ENCODE data around the gene PRAMEF20. TPM values are rescaled to one million over a fixed set of nuclear protein-coding genes. Genes with fewer than 3 reads are reported as not detected.
"Not testable (repeated sequence)": the region's sequence is repeated elsewhere in the genome, so short reads cannot be mapped to it uniquely, and the experiment has no call there.

The PRAMEF20 gene
- total RNA-seq = not detected in 2 replicates

- H3K9me3 Mint-ChIP-seq; H3K4me1 Mint-ChIP-seq; H3K27me3 Mint-ChIP-seq; DNase-seq; H3K36me3 Mint-ChIP-seq (ENCODE audit: low read depth); H3K4me3 Mint-ChIP-seq; H3K27ac Mint-ChIP-seq; intact Hi-C loops (cut with micrococcal nuclease): not testable (repeated sequence)
Observed at GRCh38 chr1:13410150-13410549, at the start of gene PRAMEF20. TSS of gene PRAMEF20 (plus strand) at chr1:13410450. CDS start at chr1:13416355, 5,905 bp downstream.

DNA sequence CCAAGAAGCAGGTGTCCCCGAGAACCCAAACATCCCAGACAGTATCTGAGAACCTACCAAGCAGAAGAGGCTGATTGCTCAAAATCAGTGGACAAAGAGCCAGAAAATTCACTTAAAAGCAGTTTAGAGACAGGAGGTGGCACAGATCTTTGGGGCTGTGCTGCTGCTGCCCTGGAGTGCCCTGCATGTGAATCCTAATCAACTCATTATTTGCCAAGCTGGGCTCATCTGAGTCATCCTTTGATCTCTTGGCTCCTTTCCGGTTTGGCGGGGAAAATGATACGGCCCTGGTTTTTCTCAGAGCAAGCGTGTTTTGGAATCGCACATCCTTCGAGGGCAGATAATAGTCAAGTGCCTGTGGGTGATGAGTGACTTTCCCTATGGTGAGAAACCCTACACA lies 47.9 kb upstream of the PRAMEF20 start:
- DNase-seq; H3K36me3 Mint-ChIP-seq (ENCODE audit: low read depth); H3K9me3 Mint-ChIP-seq; H3K27me3 Mint-ChIP-seq; H3K27ac Mint-ChIP-seq; H3K4me1 Mint-ChIP-seq; H3K4me3 Mint-ChIP-seq; intact Hi-C loops (cut with micrococcal nuclease): not testable (repeated sequence)

GRCh38 chr1:13364928-13365327 lies 45.3 kb upstream of the PRAMEF20 start:
- H3K4me1 Mint-ChIP-seq; H3K4me3 Mint-ChIP-seq; DNase-seq; H3K9me3 Mint-ChIP-seq; intact Hi-C loops (cut with micrococcal nuclease); H3K36me3 Mint-ChIP-seq (ENCODE audit: low read depth); H3K27ac Mint-ChIP-seq; H3K27me3 Mint-ChIP-seq: not testable (repeated sequence)

DNA sequence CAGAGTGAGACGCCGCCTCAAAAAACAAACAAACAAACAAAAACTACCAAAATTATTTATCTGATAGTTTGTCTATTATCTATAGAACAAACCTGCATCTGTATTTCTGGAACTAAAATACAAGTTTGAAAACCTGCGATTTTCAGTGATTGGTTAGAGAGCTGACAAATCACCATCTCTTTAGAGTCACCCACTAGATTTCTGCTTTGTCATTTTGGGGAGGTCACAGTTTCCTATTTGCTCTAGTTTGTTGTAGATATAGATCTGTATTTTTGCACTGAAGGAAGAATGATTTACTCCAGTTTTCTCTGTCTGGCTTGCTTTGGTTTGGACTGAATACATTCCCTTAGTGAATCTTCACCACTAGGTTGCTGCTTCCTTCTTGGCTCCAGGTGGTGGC lies 43.7 kb upstream of the PRAMEF20 start:
- H3K4me1 Mint-ChIP-seq; H3K4me3 Mint-ChIP-seq; DNase-seq; H3K27ac Mint-ChIP-seq; H3K9me3 Mint-ChIP-seq; H3K36me3 Mint-ChIP-seq (ENCODE audit: low read depth); H3K27me3 Mint-ChIP-seq; intact Hi-C loops (cut with micrococcal nuclease): not testable (repeated sequence)

DNA sequence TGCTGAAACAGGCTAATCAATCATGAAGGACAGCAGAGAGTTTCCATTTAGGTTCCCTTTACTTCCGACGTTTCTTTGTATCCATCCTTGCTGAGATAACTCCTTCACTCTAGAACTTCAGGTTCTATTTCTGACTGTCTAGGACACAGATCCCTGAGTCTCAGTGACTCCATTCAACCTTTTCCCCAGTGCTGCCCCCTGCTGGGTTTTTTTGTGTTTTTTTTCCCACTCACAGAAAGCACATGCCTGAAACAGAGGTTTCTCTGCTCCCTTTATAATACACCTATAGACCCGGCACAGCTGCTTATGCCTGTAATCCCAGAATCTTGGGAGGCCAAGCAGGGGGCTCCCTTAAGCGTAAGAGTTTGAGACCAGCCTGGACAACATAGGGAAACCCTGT lies 41.7 kb upstream of the PRAMEF20 start:
- H3K27ac Mint-ChIP-seq; H3K36me3 Mint-ChIP-seq (ENCODE audit: low read depth); H3K4me3 Mint-ChIP-seq; H3K4me1 Mint-ChIP-seq; intact Hi-C loops (cut with micrococcal nuclease); H3K9me3 Mint-ChIP-seq; H3K27me3 Mint-ChIP-seq: not testable (repeated sequence)
- DNase-seq = peak; percentile 64

- H3K4me1 Mint-ChIP-seq; intact Hi-C loops (cut with micrococcal nuclease); H3K4me3 Mint-ChIP-seq; DNase-seq; H3K36me3 Mint-ChIP-seq (ENCODE audit: low read depth); H3K27me3 Mint-ChIP-seq; H3K27ac Mint-ChIP-seq; H3K9me3 Mint-ChIP-seq: not testable (repeated sequence)
Observed at GRCh38 chr1:13378983-13379382, 31.3 kb upstream of the PRAMEF20 start.

GRCh38 chr1:13380380-13380779 lies 29.9 kb upstream of the PRAMEF20 start:
- H3K9me3 Mint-ChIP-seq; H3K4me3 Mint-ChIP-seq; H3K27ac Mint-ChIP-seq; H3K36me3 Mint-ChIP-seq (ENCODE audit: low read depth); H3K27me3 Mint-ChIP-seq; H3K4me1 Mint-ChIP-seq; DNase-seq; intact Hi-C loops (cut with micrococcal nuclease): not testable (repeated sequence)

DNA sequence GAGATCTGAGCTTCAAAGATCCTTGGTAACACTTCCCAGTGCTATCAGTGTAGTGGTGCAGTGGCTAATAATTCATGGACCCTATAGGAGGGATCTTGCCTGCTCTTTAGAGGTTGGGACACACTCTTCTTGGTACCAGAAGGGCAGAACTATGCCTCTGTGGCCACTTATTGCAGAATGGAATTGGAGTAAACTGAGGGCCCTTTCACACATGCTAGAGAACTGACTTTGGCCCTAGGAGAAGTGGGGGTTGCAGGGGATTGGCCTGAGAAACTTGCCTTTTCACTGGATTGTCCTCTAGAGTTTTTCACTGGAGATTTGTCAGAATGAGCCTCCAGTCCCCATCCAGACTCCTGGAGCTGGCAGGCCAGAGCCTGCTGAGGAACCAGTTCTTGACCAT lies 20.9 kb upstream of the PRAMEF20 start, which contains the start of gene PRAMEF17:
PRAMEF17 (plus strand) TSS at position 301 of the 400 bp plus-strand sequence; CDS start at position 327, 26 bp downstream.
- H3K27me3 Mint-ChIP-seq; H3K27ac Mint-ChIP-seq; H3K4me3 Mint-ChIP-seq; DNase-seq; H3K9me3 Mint-ChIP-seq; H3K4me1 Mint-ChIP-seq; intact Hi-C loops (cut with micrococcal nuclease); H3K36me3 Mint-ChIP-seq (ENCODE audit: low read depth): not testable (repeated sequence)

DNA sequence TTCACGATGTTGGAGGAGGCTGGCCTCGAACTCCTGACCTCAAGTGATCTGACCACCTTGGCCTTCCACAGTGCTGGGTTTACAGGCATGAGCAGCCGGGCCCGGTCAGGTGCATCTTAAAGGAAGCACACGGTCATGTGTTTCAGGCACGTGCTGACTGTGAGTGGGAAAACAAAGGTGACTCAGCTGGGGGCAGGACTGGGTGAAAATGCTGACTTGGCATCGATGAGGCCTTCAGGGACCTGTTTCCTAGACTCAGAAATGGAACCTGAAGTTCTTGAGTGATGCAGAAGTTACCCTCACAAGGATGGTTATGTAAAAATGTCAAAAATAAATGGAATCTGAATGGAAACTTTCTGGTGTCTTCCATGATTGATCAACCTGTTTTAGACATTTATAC lies 17.2 kb upstream of the PRAMEF20 start:
- H3K4me1 Mint-ChIP-seq; H3K27me3 Mint-ChIP-seq; H3K36me3 Mint-ChIP-seq (ENCODE audit: low read depth); H3K9me3 Mint-ChIP-seq; intact Hi-C loops (cut with micrococcal nuclease); H3K4me3 Mint-ChIP-seq; H3K27ac Mint-ChIP-seq; DNase-seq: not testable (repeated sequence)

DNA sequence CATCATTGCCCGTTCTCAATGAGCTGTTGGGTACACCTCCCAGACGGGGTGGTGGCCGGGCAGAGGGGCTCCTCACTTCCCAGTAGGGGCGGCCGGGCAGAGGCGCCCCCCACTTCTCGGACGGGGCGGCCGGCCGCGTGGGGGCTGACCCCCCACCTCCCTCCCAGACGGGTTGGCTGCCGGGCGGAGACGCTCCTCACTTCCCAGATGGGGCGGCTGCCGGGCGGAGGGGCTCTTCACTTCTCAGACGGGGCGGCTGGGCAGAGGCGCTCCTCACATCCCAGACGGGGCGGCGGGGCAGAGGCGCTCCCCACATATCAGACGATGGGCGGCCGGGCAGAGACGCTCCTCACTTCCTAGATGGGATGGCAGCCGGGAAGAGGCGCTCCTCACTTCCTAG lies 15.5 kb upstream of the PRAMEF20 start:
- H3K27ac Mint-ChIP-seq; H3K27me3 Mint-ChIP-seq; intact Hi-C loops (cut with micrococcal nuclease); H3K9me3 Mint-ChIP-seq; H3K4me1 Mint-ChIP-seq; DNase-seq; H3K36me3 Mint-ChIP-seq (ENCODE audit: low read depth); H3K4me3 Mint-ChIP-seq: not testable (repeated sequence)

DNA sequence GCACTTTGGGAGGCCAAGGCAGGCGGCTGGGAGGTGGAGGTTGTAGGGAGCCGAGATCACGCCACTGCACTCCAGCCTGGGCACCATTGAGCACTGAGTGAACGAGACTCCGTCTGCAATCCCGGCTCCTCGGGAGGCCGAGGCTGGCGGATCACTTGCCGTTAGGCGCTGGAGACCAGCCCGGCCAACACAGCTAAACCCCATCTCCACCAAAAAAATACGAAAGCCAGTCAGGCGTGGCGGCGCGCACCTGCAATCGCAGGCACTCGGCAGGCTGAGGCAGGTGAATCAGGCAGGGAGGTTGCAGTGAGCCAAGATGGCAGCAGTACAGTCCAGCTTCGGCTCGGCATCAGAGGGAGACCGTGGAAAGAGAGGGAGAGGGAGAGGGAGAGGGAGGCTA lies 14.9 kb upstream of the PRAMEF20 start:
- H3K4me3 Mint-ChIP-seq, H3K4me1 Mint-ChIP-seq, H3K27ac Mint-ChIP-seq: not testable (repeated sequence)

DNA sequence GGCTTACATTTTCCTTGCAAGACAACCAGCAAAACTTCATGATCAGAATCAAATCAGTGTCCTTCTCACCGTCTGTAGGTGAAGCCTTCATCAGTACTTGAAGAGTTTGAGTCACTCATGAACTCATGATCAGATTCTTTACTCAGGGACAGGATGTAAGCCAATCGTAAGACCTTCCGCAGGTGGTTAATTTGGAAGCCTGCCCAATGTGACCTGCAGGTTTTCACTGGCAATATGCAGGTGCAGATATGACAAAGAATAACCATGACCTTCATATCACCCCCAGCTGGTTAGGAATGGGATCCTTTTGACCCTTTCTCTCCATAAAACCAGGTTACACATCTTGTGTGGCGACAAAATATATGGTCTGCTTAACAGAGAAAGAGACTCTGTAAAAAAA lies 2.4 kb upstream of the PRAMEF20 start:
- Mint-ChIP-seq H3K27me3 (no peaks in the 10 kb centered on the region), H3K4me1 (no peaks in the 10 kb centered on the region), H3K36me3 (ENCODE audit: low read depth) (no peaks in the 10 kb centered on the region), H3K9me3 (no peaks in the 10 kb centered on the region), H3K27ac (no peak overlapping the region), H3K4me3 (no peak overlapping the region)
- intact Hi-C loops (cut with micrococcal nuclease) = no loop called here
- no peak for DNase-seq

More for the DNA sequence above, 14.9 kb upstream of the PRAMEF20 start:
- H3K9me3 Mint-ChIP-seq; DNase-seq; H3K27me3 Mint-ChIP-seq; intact Hi-C loops (cut with micrococcal nuclease); H3K36me3 Mint-ChIP-seq (ENCODE audit: low read depth): not testable (repeated sequence)

GRCh38 chr1:13430495-13430894 lies 20.2 kb downstream of the PRAMEF20 start:
- H3K9me3 Mint-ChIP-seq = no peaks in the 10 kb centered on the region
- H3K36me3 Mint-ChIP-seq (ENCODE audit: low read depth) = no peaks in the 10 kb centered on the region
- intact Hi-C loops (cut with micrococcal nuclease) = no loop called here
- no peaks in the 10 kb centered on the region for H3K4me1 Mint-ChIP-seq
- H3K27ac Mint-ChIP-seq = no peak overlapping the region
- DNase-seq = no peak
- no peak overlapping the region for H3K4me3 Mint-ChIP-seq
- H3K27me3 Mint-ChIP-seq = no peaks in the 10 kb centered on the region

DNA sequence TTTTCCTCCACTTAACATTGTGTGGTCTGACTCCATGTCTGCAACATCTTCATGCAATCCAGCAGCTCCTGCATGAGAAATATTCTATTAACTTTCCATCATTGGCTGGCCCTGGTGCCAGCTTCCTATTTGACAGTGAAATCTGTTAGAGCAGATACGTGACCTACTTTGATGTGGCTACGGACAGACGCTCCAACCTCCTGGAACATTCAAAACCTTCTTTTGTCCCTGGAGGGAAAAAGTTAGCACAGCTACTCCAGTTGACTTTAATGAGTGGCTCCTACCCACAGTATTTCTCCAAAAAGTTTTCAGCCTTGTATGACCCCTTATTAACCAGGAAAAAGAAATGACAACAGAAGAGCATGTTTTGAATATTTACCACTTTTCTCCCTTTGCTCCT lies 22.0 kb downstream of the PRAMEF20 start:
- intact Hi-C loops (cut with micrococcal nuclease) = no loop called here
- no peaks in the 10 kb centered on the region for H3K9me3 Mint-ChIP-seq

GRCh38 chr1:13433694-13434358 lies 23.6 kb downstream of the PRAMEF20 start:
- H3K9me3 Mint-ChIP-seq; intact Hi-C loops (cut with micrococcal nuclease); H3K4me1 Mint-ChIP-seq; H3K4me3 Mint-ChIP-seq; H3K27ac Mint-ChIP-seq; H3K36me3 Mint-ChIP-seq (ENCODE audit: low read depth); H3K27me3 Mint-ChIP-seq; DNase-seq: not testable (repeated sequence)

More for the DNA sequence above, 22.0 kb downstream of the PRAMEF20 start:
- no peak for DNase-seq
- Mint-ChIP-seq H3K36me3 (ENCODE audit: low read depth) (no peaks in the 10 kb centered on the region), H3K4me1 (no peaks in the 10 kb centered on the region), H3K4me3 (no peak overlapping the region), H3K27me3 (no peaks in the 10 kb centered on the region), H3K27ac (no peak overlapping the region)
